SK-N-DZ (cell line): ENCODE data around the gene ABHD4.
A peak's percentile ranks its signal among the peaks of the same experiment; 100 is the strongest.
"Not testable (repeated sequence)": the region's sequence is repeated elsewhere in the genome, so short reads cannot be mapped to it uniquely, and the experiment has no call there.

Experiments used
- DNase-seq: peaks from one replicate; pipeline ENCODE4 v3.0.0-alpha.2; 2015; ENCODE audit warnings: low spot score

Gene ABHD4

GRCh38 chr14:22589096-22589839 lies 8.8 kb upstream of the ABHD4 start, which contains the start of gene DAD1:
TSS of gene DAD1 (minus strand) at chr14:22589224. CDS start at chr14:22589157, 67 bp downstream.
- DNase-seq: peak; percentile 99

- no peak for DNase-seq
Measured at GRCh38 chr14:22593189-22593588, 4.9 kb upstream of the ABHD4 start.

- no peak for DNase-seq
Measured at GRCh38 chr14:22593601-22594000, 4.5 kb upstream of the ABHD4 start.

- DNase-seq: no peak
Measured at GRCh38 chr14:22594156-22594716, 3.9 kb upstream of the ABHD4 start.

GRCh38 chr14:22596354-22596879 lies 1.7 kb upstream of the ABHD4 start:
- DNase-seq: no peak

- no peak for DNase-seq
Measured at GRCh38 chr14:22597265-22597664, 835 bp upstream of the ABHD4 start.

GRCh38 chr14:22597771-22598098 lies 365 bp upstream of the ABHD4 start:
- no peak for DNase-seq

GRCh38 chr14:22598896-22599244 lies 770 bp downstream of the ABHD4 start:
- no peak for DNase-seq

- DNase-seq: no peak
Measured at GRCh38 chr14:22599349-22599748, 1.2 kb downstream of the ABHD4 start.

- no peak for DNase-seq
Measured at GRCh38 chr14:22600027-22600426, 1.9 kb downstream of the ABHD4 start.

- no peak for DNase-seq
Measured at GRCh38 chr14:22601456-22601855, 3.4 kb downstream of the ABHD4 start.

GRCh38 chr14:22601996-22602395 lies 3.9 kb downstream of the ABHD4 start:
- DNase-seq: no peak

GRCh38 chr14:22602862-22603261 lies 4.8 kb downstream of the ABHD4 start:
- DNase-seq: no peak

- DNase-seq: no peak
Measured at GRCh38 chr14:22606380-22606779, 8.3 kb downstream of the ABHD4 start.

- DNase-seq: no peak
Measured at GRCh38 chr14:22607291-22607690, 9.2 kb downstream of the ABHD4 start.

GRCh38 chr14:22610931-22611330 lies 12.8 kb downstream of the ABHD4 start:
- no peak for DNase-seq

GRCh38 chr14:22613106-22613695 lies 15.1 kb downstream of the ABHD4 start:
- DNase-seq: no peak

- no peak for DNase-seq
Measured at GRCh38 chr14:22613736-22614239, 15.7 kb downstream of the ABHD4 start.

- DNase-seq: no peak
Measured at GRCh38 chr14:22614240-22614799, 16.2 kb downstream of the ABHD4 start.

GRCh38 chr14:22615765-22616164 lies 17.7 kb downstream of the ABHD4 start:
- DNase-seq: not testable (repeated sequence)

- DNase-seq: no peak
Measured at GRCh38 chr14:22622255-22622654, 24.2 kb downstream of the ABHD4 start.

GRCh38 chr14:22623047-22623446 lies 24.9 kb downstream of the ABHD4 start:
- no peak for DNase-seq
